ENCODE results near the gene ZFYVE9.

ZFYVE9 gene

GRCh38 chr1:52341655-52342260 is 199.9 kb downstream of the ZFYVE9 start:
- no peak overlapping the region for H3K4me3 ChIP-seq (ENCODE audit: control insufficient read depth, low read depth, low read length)
- TF ChIP-seq CTCF (IDR thresholded peaks at IDR 0.05; ENCODE audit: control insufficient read depth, insufficient read depth, low read depth, low read length, missing control alignments), result no peak
- DNase-seq (ENCODE audit: low read depth), result no peak

- H3K4me3 ChIP-seq (ENCODE audit: control insufficient read depth, low read depth, low read length), result no peak overlapping the region
- TF ChIP-seq CTCF (IDR thresholded peaks at IDR 0.05; ENCODE audit: control insufficient read depth, insufficient read depth, low read depth, low read length, missing control alignments), result no peak
- DNase-seq (ENCODE audit: low read depth), result no peak
Measured at GRCh38 chr1:52343979-52344378, 202.1 kb downstream of the ZFYVE9 start.

GRCh38 chr1:52345252-52345651 is 203.4 kb downstream of the ZFYVE9 start:
- DNase-seq (ENCODE audit: low read depth), result no peak
- TF ChIP-seq CTCF (IDR thresholded peaks at IDR 0.05; ENCODE audit: control insufficient read depth, insufficient read depth, low read depth, low read length, missing control alignments), result no peak
- H3K4me3 ChIP-seq (ENCODE audit: control insufficient read depth, low read depth, low read length), result no peak overlapping the region

GRCh38 chr1:52346653-52347052 is 204.8 kb downstream of the ZFYVE9 start:
- TF ChIP-seq CTCF (IDR thresholded peaks at IDR 0.05; ENCODE audit: control insufficient read depth, insufficient read depth, low read depth, low read length, missing control alignments), result no peak
- no peak for DNase-seq (ENCODE audit: low read depth)

GRCh38 chr1:52348704-52349300 is 206.9 kb downstream of the ZFYVE9 start:
- peak; percentile 37 for TF ChIP-seq CTCF (IDR thresholded peaks at IDR 0.05; ENCODE audit: control insufficient read depth, insufficient read depth, low read depth, low read length, missing control alignments)
- DNase-seq (ENCODE audit: low read depth), result no peak
- no peak overlapping the region for H3K4me3 ChIP-seq (ENCODE audit: control insufficient read depth, low read depth, low read length)

More at GRCh38 chr1:52346653-52347052, 204.8 kb downstream of the ZFYVE9 start:
- H3K4me3 ChIP-seq (ENCODE audit: control insufficient read depth, low read depth, low read length), result no peak overlapping the region

- no peak for DNase-seq (ENCODE audit: low read depth)
- no peak overlapping the region for H3K4me3 ChIP-seq (ENCODE audit: control insufficient read depth, low read depth, low read length)
- TF ChIP-seq CTCF (IDR thresholded peaks at IDR 0.05; ENCODE audit: control insufficient read depth, insufficient read depth, low read depth, low read length, missing control alignments), result no peak
Measured at GRCh38 chr1:52352690-52353089, 210.8 kb downstream of the ZFYVE9 start.

Data from AG09309 (cell line).